ENCODE results near the gene SORCS1.

Gene SORCS1

DNA sequence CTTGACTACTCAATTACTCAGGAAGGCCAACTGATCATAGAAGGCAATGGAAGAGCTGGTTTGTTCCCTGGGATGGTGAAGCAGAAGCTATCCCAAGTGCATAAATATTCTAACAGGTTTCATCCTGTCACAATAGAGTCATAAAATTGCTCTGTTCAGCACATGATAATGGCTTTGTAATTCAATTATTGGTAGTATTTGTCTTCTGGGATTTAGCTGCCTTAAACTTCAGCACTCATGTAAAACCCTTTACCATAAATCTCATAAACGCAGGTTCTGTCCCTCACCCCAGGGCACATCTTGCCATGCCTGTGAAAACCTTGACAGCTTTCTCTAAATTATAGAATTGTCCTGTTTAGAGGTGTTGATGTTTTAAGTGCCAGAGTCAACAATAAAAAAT, 417.6 kb downstream of the SORCS1 start:
- H3K4me1 ChIP-seq, result no peaks in the 10 kb centered on the region
- H3K36me3 ChIP-seq (ENCODE audit: control insufficient read depth, insufficient read depth, low read length), result no peaks in the 10 kb centered on the region
- TF ChIP-seq, protein P1, sequence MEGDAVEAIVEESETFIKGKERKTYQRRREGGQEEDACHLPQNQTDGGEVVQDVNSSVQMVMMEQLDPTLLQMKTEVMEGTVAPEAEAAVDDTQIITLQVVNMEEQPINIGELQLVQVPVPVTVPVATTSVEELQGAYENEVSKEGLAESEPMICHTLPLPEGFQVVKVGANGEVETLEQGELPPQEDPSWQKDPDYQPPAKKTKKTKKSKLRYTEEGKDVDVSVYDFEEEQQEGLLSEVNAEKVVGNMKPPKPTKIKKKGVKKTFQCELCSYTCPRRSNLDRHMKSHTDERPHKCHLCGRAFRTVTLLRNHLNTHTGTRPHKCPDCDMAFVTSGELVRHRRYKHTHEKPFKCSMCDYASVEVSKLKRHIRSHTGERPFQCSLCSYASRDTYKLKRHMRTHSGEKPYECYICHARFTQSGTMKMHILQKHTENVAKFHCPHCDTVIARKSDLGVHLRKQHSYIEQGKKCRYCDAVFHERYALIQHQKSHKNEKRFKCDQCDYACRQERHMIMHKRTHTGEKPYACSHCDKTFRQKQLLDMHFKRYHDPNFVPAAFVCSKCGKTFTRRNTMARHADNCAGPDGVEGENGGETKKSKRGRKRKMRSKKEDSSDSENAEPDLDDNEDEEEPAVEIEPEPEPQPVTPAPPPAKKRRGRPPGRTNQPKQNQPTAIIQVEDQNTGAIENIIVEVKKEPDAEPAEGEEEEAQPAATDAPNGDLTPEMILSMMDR (IDR thresholded peaks at IDR 0.05), result no peak
- no peak overlapping the region for H3K9ac ChIP-seq
- no peak overlapping the region for H2AFZ ChIP-seq
- no peaks in the 10 kb centered on the region for H3K9me3 ChIP-seq (ENCODE audit: control insufficient read depth, low read length)
- H3K27ac ChIP-seq, result no peak overlapping the region
- no peaks in the 10 kb centered on the region for H3K79me2 ChIP-seq
- H3K4me2 ChIP-seq (ENCODE audit: low read length), result no peak overlapping the region
- no peak overlapping the region for H3K4me3 ChIP-seq (ENCODE audit: low read depth, low read length)
- no peaks in the 10 kb centered on the region for H3K27me3 ChIP-seq (ENCODE audit: control insufficient read depth, insufficient read depth, low read length)

- H3K4me3 ChIP-seq (ENCODE audit: low read depth, low read length), result no peak overlapping the region
- TF ChIP-seq, protein P1 (IDR thresholded peaks at IDR 0.05), result no peak
- no peak overlapping the region for H3K27ac ChIP-seq
- H3K36me3 ChIP-seq (ENCODE audit: control insufficient read depth, insufficient read depth, low read length), result no peaks in the 10 kb centered on the region
- no peaks in the 10 kb centered on the region for H3K27me3 ChIP-seq (ENCODE audit: control insufficient read depth, insufficient read depth, low read length)
- no peak overlapping the region for H2AFZ ChIP-seq
- H3K4me2 ChIP-seq (ENCODE audit: low read length), result no peak overlapping the region
- no peaks in the 10 kb centered on the region for H3K4me1 ChIP-seq
- no peaks in the 10 kb centered on the region for H3K79me2 ChIP-seq
- no peak overlapping the region for H3K9ac ChIP-seq
- no peaks in the 10 kb centered on the region for H3K9me3 ChIP-seq (ENCODE audit: control insufficient read depth, low read length)
Observed at GRCh38 chr10:106741006-106741530, 423.4 kb downstream of the SORCS1 start.

DNA sequence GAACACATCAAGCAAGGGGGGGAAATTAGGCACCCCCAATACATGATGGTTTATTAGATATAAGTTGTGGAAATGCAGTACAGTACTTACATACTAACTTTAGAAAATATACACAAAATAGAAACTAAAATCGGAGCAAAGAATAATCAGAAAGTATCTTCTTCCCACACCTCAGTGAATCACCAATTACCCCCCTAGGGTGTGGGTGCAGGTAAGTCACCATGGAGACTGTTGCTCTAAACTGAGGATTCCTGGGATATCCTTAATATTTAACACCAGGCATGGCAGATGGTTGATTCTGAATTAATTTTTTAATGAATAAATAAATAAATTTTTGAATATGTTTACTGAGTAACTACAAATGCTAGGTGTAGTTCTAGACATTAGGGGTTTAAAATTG, 424.4 kb downstream of the SORCS1 start:
- no peak overlapping the region for H3K4me3 ChIP-seq (ENCODE audit: low read depth, low read length)
- H3K27ac ChIP-seq, result no peak overlapping the region
- H3K36me3 ChIP-seq (ENCODE audit: control insufficient read depth, insufficient read depth, low read length), result no peaks in the 10 kb centered on the region
- H3K9ac ChIP-seq, result no peak overlapping the region
- no peaks in the 10 kb centered on the region for H3K4me1 ChIP-seq
- TF ChIP-seq, protein P1 (IDR thresholded peaks at IDR 0.05), result no peak
- H2AFZ ChIP-seq, result no peak overlapping the region
- no peak overlapping the region for H3K4me2 ChIP-seq (ENCODE audit: low read length)
- no peaks in the 10 kb centered on the region for H3K27me3 ChIP-seq (ENCODE audit: control insufficient read depth, insufficient read depth, low read length)
- H3K9me3 ChIP-seq (ENCODE audit: control insufficient read depth, low read length), result no peaks in the 10 kb centered on the region
- no peaks in the 10 kb centered on the region for H3K79me2 ChIP-seq

DNA sequence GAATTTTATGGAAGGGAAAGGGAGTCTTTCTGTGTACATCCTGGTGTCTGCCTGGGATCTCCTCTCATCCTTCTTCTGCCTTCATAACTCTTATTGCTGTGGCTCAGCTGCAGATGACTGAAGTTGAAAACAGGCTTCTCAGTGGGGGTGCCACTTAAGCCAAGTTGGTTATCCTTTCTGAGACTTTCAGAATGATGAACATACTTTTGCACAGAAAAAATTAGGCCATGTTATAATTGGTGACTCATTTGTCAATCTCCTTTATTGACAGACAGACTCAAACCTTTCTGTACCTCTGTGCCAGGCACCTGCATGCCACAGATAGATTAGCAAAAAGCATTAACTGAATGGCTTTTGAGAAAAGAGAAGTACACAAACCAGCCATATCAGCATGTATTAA, 430.3 kb downstream of the SORCS1 start:
- H3K79me2 ChIP-seq, result no peaks in the 10 kb centered on the region
- TF ChIP-seq, protein P1 (IDR thresholded peaks at IDR 0.05), result no peak

GRCh38 chr10:106728232-106728631, 436.3 kb downstream of the SORCS1 start:
- no peak overlapping the region for H2AFZ ChIP-seq
- TF ChIP-seq, protein P1 (IDR thresholded peaks at IDR 0.05), result no peak

More for the DNA sequence above, 430.3 kb downstream of the SORCS1 start:
- H3K4me3 ChIP-seq (ENCODE audit: low read depth, low read length), result no peak overlapping the region
- no peak overlapping the region for H3K4me2 ChIP-seq (ENCODE audit: low read length)
- no peaks in the 10 kb centered on the region for H3K9me3 ChIP-seq (ENCODE audit: control insufficient read depth, low read length)
- H2AFZ ChIP-seq, result no peak overlapping the region
- no peak overlapping the region for H3K9ac ChIP-seq
- H3K27me3 ChIP-seq (ENCODE audit: control insufficient read depth, insufficient read depth, low read length), result no peaks in the 10 kb centered on the region
- no peaks in the 10 kb centered on the region for H3K36me3 ChIP-seq (ENCODE audit: control insufficient read depth, insufficient read depth, low read length)
- no peak overlapping the region for H3K27ac ChIP-seq
- H3K4me1 ChIP-seq, result no peaks in the 10 kb centered on the region

More at GRCh38 chr10:106728232-106728631, 436.3 kb downstream of the SORCS1 start:
- Histone ChIP-seq H3K9me3 (ENCODE audit: control insufficient read depth, low read length) (no peaks in the 10 kb centered on the region), H3K27ac (no peak overlapping the region), H3K4me2 (ENCODE audit: low read length) (no peak overlapping the region), H3K36me3 (ENCODE audit: control insufficient read depth, insufficient read depth, low read length) (no peaks in the 10 kb centered on the region), H3K4me3 (ENCODE audit: low read depth, low read length) (no peak overlapping the region), H3K79me2 (no peaks in the 10 kb centered on the region), H3K9ac (no peak overlapping the region), H3K27me3 (ENCODE audit: control insufficient read depth, insufficient read depth, low read length) (no peaks in the 10 kb centered on the region), H3K4me1 (no peaks in the 10 kb centered on the region)
